Prostate gland (tissue), 2 donors: ENCODE data around the gene PANX2. TPM values are rescaled to one million over a fixed set of nuclear protein-coding genes. Genes with fewer than 3 reads are reported as not detected.
A peak's percentile ranks its signal among the peaks of the same experiment; 100 is the strongest.

ENCODE experiments used
- DNase-seq: peaks from one replicate; pipeline ENCODE4 v3.0.0-alpha.2; 2019; ENCODE audit warnings: low spot score
- H3K27ac ChIP-seq, 2 donors: fragments of 200-600 bp; sonication (generic); 2 replicates each; pipeline ENCODE4 v1.5.1; 2017 to 2019
- H3K27me3 ChIP-seq: fragments of 200-600 bp; sonication (generic); replicated peaks from 2 replicates; pipeline ENCODE4 v1.5.1; 2019; ENCODE audit not compliant: insufficient read depth
- H3K36me3 ChIP-seq, 2 donors: fragments of 200-600 bp; sonication (generic); 1 replicate in 1 of 2; 2 replicates in 1 of 2; pipeline versions ENCODE4 v1.5.1 to v1.8.1; 2017 to 2019
- H3K4me1 ChIP-seq: fragments of 200-600 bp; sonication (generic); replicated peaks from 2 replicates; pipeline ENCODE4 v1.5.1; 2019
- H3K4me3 ChIP-seq, 2 donors: fragments of 200-600 bp; sonication (generic); 2 replicates each; pipeline ENCODE4 v1.5.1; 2017 to 2019
- H3K9me3 ChIP-seq: fragments of 200-600 bp; sonication (generic); 2 replicates; pipeline ENCODE4 v1.5.1; 2017
- POLR2A ChIP-seq: fragments of 450-650 bp; IDR thresholded peaks from one replicate; pipeline ENCODE4 v1.6.1; 2016; ENCODE audit warnings: antibody characterized with exemption, mild to moderate bottlenecking
- POLR2AphosphoS5 ChIP-seq: sonication (generic); formaldehyde crosslinking; IDR thresholded peaks from one replicate; pipeline ENCODE4 v1.6.1; 2017; ENCODE audit warnings: antibody characterized with exemption
- WGBS: methylation state at CpG from one replicate; pipeline ENCODE4 v1.1.5; 2018; 5-methylcytosine and 5-hydroxymethylcytosine counted together
- intact Hi-C: fragments of 100-400 bp; cut with DNase I; formaldehyde crosslinking; loops from one replicate; pipeline ENCODE4 v1.14.2; 2022
- total RNA-seq, 2 donors: library from RNA; depleted of rRNA; stranded (reverse); fragments of >200 nt; gene quantifications; one replicate each; pipeline ENCODE4 v1.1.0, GENCODE V29; 2016
- TF ChIP-seq, protein P1 (sequence below), 4 experiments: fragments of 200-600 bp in 2 of 4; fragments of 450-650 bp in 2 of 4; sonication (generic) in 2 of 4; IDR thresholded peaks; 1 replicate in 3 of 4; 2 replicates in 1 of 4; pipeline ENCODE4 v1.5.1; 2016 to 2019; ENCODE audit warnings: antibody characterized with exemption in 4 of 4, mild to moderate bottlenecking in 2 of 4, moderate library complexity in 2 of 4

The PANX2 gene
- total RNA-seq, 2 donors from 2014 or later, result 7.5 to 9.5 TPM

DNA sequence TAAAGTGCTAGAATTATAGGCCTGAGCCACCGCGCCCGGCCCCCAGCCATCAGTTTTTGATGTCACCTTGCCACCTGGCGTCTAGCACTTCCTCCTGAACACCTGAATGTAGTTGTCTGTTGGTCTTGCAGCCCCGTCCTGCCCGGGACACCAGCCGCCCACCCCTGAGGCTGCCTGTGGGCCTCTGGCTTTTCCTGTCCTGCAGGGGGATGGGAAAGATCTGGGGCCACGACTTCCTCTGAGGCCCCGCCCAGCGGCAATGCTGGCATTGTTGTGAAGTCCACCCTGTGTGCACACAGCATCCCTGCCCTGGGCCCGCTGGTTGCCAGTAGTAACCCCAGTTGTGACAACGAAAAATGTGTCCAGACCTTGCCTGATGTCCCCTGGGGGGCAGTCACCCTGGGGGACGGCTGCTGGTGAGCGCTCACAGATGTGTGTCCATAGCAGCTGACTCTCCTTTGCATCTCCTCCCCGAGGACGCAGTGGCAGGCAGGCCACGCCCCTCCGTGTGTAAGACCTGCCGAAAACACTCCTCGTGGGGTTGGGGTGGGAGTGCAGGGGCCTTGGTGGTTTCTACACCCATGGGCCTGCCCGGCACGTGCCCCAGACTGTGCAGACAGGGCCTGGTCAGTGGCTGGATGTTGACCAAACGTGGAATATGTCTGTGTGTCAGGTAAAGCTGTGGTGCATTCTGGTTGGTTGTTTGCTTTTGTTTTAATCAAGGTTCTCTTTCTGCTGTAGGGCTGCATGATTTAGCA, 37.0 kb downstream of the PANX2 start:
- H3K4me1 ChIP-seq, result no peaks in the 10 kb centered on the region
- no peak for TF ChIP-seq POLR2A
- TF ChIP-seq, protein P1, sequence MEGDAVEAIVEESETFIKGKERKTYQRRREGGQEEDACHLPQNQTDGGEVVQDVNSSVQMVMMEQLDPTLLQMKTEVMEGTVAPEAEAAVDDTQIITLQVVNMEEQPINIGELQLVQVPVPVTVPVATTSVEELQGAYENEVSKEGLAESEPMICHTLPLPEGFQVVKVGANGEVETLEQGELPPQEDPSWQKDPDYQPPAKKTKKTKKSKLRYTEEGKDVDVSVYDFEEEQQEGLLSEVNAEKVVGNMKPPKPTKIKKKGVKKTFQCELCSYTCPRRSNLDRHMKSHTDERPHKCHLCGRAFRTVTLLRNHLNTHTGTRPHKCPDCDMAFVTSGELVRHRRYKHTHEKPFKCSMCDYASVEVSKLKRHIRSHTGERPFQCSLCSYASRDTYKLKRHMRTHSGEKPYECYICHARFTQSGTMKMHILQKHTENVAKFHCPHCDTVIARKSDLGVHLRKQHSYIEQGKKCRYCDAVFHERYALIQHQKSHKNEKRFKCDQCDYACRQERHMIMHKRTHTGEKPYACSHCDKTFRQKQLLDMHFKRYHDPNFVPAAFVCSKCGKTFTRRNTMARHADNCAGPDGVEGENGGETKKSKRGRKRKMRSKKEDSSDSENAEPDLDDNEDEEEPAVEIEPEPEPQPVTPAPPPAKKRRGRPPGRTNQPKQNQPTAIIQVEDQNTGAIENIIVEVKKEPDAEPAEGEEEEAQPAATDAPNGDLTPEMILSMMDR (IDR thresholded peaks at IDR 0.05), result no peak
- TF ChIP-seq POLR2AphosphoS5, result no peak
- no peak overlapping the region for H3K27ac ChIP-seq
- no peak for DNase-seq
- no peaks in the 10 kb centered on the region for H3K9me3 ChIP-seq
- no peak overlapping the region for H3K4me3 ChIP-seq
- H3K27me3 ChIP-seq, result no peaks in the 10 kb centered on the region
- intact Hi-C loops, result loop anchor here (2.0 to 10.0 kb wide), 2 partner anchors 61 to 273 kb away; no protein-coding TSS in a partner anchor
- peaks cover 5 to 13% of the 10 kb centered on the region in 2 donors for H3K36me3 ChIP-seq
- WGBS, result 72% methylated on average over 23 of the region's 23 CpGs

DNA sequence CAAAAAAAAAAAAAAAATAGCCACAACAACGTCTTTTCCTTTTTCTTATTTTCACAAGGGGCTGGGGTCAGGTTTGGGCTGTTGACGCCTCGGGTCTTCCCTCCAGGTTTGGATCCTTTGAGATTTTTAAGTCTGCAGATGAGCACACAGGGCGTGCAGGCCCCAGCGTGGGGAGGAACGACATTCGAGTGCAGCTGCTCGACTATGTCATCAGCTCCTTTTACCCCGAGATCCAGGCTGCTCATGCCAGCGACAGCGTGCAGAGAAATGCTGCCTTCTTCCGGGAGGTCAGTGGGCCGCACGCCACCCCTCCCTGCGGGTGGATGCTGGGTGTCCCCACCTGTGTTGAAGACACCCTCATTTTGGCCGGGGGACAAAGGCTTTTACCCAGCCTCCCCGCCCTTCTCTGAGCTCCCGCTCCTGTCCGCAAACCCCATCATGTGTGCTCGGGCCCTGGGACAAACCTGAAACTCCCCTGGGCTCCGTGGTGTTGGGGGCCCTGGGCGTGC, 38.0 kb downstream of the PANX2 start:
- H3K4me1 ChIP-seq, result no peaks in the 10 kb centered on the region
- peaks cover 5 to 13% of the 10 kb centered on the region in 2 donors for H3K36me3 ChIP-seq
- DNase-seq, result no peak
- no peak for TF ChIP-seq POLR2A
- TF ChIP-seq, protein P1 (IDR thresholded peaks at IDR 0.05), result no peak
- no peak for TF ChIP-seq POLR2AphosphoS5
- no peaks in the 10 kb centered on the region for H3K27me3 ChIP-seq
- 80% methylated on average over 22 of the region's 22 CpGs for WGBS
- no peaks in the 10 kb centered on the region for H3K9me3 ChIP-seq
- intact Hi-C loops, result loop anchor here (2.0 to 10.0 kb wide), 2 partner anchors 62 to 274 kb away; no protein-coding TSS in a partner anchor
- no peak overlapping the region for H3K27ac ChIP-seq
- no peak overlapping the region for H3K4me3 ChIP-seq

DNA sequence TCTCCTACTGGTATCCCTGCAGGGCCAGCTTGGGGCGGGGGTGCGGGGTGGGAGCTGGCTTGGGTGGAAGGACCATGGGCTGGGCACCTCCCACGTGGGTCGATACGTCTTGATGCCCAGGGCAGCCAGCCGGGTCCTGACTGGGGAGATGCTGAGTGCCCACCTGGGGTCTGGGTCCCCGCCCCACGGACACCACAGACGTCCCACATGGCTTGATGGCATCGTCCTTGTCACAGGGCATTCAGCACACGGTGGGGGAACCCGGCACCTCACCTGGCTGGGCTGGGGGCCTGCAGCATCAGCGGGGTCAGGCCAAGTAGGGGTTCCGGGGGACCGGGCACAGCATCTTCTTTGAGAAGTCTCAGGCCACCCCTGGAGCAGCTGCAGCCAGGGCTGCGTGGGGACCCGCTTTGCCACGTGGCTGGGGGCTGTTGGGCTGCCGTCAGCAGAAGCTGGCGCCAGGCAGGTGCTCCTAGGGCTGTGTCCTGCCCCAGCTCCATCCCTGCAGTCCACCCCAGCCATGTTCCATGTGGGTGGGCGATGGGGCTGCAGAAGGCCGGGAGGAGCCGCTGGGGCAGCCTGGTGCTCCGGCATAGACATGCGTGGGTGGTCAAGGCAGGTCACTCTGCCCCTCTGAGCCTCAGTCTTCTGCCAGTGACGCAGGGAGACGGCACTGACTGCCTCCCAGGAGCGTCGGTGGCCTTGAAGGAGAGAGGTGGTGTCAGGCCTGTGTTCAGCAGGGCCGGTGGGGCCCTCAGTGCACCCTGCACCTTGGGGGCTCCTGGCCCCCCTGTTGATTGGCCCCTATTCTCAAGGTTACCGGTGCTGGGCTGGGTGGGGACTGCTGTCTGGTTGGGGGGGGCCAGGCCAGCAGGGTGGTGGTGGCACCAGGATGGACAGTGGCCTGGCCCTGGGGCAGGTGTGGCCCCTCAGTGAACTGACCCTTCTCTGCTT, 38.7 kb downstream of the PANX2 start:
- intact Hi-C loops, result loop anchor here (2.0 to 10.0 kb wide), 2 partner anchors 62 to 274 kb away; no protein-coding TSS in a partner anchor
- Histone ChIP-seq H3K9me3 (no peaks in the 10 kb centered on the region), H3K27me3 (no peaks in the 10 kb centered on the region), H3K36me3 (peaks cover 5 to 13% of the 10 kb centered on the region in 2 donors), H3K4me3 (no peak overlapping the region), H3K4me1 (no peaks in the 10 kb centered on the region), H3K27ac (no peak overlapping the region)
- 72% methylated on average over 29 of the region's 31 CpGs for WGBS
- no peak for DNase-seq
- TF ChIP-seq, protein P1 (IDR thresholded peaks at IDR 0.05), result no peak
- no peak for TF ChIP-seq POLR2A

DNA sequence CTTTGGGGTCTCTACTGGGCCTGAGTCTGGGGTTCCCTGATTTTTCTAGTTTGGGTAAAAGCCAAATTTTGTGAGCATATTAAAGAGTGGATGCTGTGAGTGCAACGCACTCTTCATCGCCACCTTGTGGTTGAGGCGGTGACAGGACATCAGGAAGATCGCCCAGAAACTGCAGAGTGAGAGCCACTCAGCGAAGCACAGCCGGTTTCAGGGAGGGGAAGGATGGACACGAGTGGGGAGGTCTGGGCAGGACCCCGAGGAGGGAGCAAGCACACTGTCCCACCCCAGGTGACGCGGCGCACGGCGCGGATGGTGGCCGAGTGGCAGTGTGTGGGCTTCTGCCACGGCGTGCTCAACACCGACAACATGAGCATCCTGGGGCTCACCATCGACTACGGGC, 39.4 kb downstream of the PANX2 start:
- DNase-seq, result peak; percentile 57
- 61% methylated on average over 20 of the region's 20 CpGs for WGBS
- Histone ChIP-seq H3K27ac (no peak overlapping the region), H3K4me1 (no peaks in the 10 kb centered on the region), H3K36me3 (peaks cover 5 to 13% of the 10 kb centered on the region in 2 donors), H3K4me3 (no peak overlapping the region), H3K9me3 (no peaks in the 10 kb centered on the region), H3K27me3 (no peaks in the 10 kb centered on the region)
- TF ChIP-seq POLR2AphosphoS5, result peak; percentile 43
- TF ChIP-seq, protein P1 (IDR thresholded peaks at IDR 0.05), result peak; percentile 66 to 88 (median 84)
- no peak for TF ChIP-seq POLR2A
- intact Hi-C loops, result loop anchor here (2.0 to 10.0 kb wide), 2 partner anchors 63 to 275 kb away; no protein-coding TSS in a partner anchor
